ENCODE data around the gene MTA3. TPM values are rescaled to one million over a fixed set of nuclear protein-coding genes. Genes with fewer than 3 reads are reported as not detected.

Gene MTA3
- total and polyA plus RNA-seq, 2 of the 8 experiments (the other 6 are each of a cell fraction or from before 2014, with no cell fraction given) = 125 to 184 TPM

DNA sequence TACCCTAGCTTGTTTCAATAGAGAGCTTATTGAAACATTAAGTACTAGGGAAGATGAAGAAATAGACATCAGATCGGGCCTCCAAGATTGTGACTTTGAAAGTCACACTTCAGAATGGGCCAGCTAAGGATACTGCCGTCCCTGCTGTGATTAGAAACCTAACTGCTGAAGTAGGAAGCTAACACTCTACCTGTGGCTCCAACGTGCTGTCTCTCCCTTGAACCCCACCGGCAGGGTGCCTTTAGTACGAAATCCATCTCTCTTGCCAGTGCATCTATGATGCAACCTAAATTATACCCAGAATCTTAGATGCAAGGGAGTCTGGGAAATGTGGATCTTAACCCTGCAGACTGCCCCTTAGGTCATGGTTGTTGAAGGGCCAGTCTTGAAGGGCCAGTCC is 116.9 kb downstream of the MTA3 start:
- H3K27me3 ChIP-seq (replicated peaks in 1 of 4; ENCODE audit: control insufficient read depth in 3 of 4, extremely low read depth in 1 of 4, insufficient read depth in 3 of 4, low read length in 3 of 4) = no peaks in the 10 kb centered on the region
- H4K91ac ChIP-seq (replicated peaks; ENCODE audit: insufficient read length, low read length) = no peak overlapping the region
- peaks cover 0 to 60% of the 10 kb centered on the region in 2 experiments; a peak in 2 of 4 replicates for H3K79me2 ChIP-seq (ENCODE audit: control insufficient read depth in 1 of 2, insufficient read depth in 2 of 2, low read length in 2 of 2)
- TF ChIP-seq SIX5 (IDR thresholded peaks at IDR 0.05; ENCODE audit: low read depth, low read length) (no peak), POLR2AphosphoS5 (IDR thresholded peaks at IDR 0.05; ENCODE audit: low read depth, low read length) (peak; percentile 55)
- CTCF ChIA-PET (ENCODE audit: partially characterized antibody) = interaction anchor here (1.1 to 1.2 kb wide), 2 partner anchors 10 to 21 kb away, joined by 3 read pairs; no protein-coding TSS in a partner anchor
- H2BK120ac ChIP-seq (replicated peaks; ENCODE audit: low read depth, low read length) = no peak overlapping the region
- no peak overlapping the region for H3K56ac ChIP-seq (replicated peaks; ENCODE audit: insufficient read length, low read depth, low read length)
- no peak overlapping the region for H3K4me3 ChIP-seq (ENCODE audit: extremely low read depth in 1 of 4, insufficient read depth in 2 of 4, low read depth in 3 of 4, low read length in 4 of 4)
- H3K27ac ChIP-seq (ENCODE audit: low read depth, low read length) = no peak overlapping the region
- no peak overlapping the region for H3K4me2 ChIP-seq (ENCODE audit: insufficient read depth in 1 of 2, low read depth in 2 of 2, low read length in 2 of 2)
- no peak overlapping the region for H2BK5ac ChIP-seq (ENCODE audit: low read depth, low read length)
- H3K18ac ChIP-seq (ENCODE audit: extremely low read depth, low read length) = no peak overlapping the region
- no peaks in the 10 kb centered on the region for H3K23me2 ChIP-seq (ENCODE audit: low read depth, low read length)
- H3K23ac ChIP-seq (ENCODE audit: insufficient read length) = no peak overlapping the region
- DNase-seq (ENCODE audit: low read depth in 1 of 2, low spot score in 2 of 2) (no peak), FAIRE-seq (no peak)
- POLR2A ChIA-PET (ENCODE audit: partially characterized antibody) = interaction anchor here (1.7 kb wide), 1 partner anchor 11 kb away, joined by 4 read pairs; no protein-coding TSS in a partner anchor
- peaks cover 4 to 47% (median 12%) of the 10 kb centered on the region in 4 experiments; a peak in 6 of 8 replicates for H3K36me3 ChIP-seq (ENCODE audit: control insufficient read depth in 2 of 4, insufficient read depth in 4 of 4, low read length in 3 of 4)
- no peak overlapping the region for H3K9ac ChIP-seq (replicated peaks in 1 of 4; ENCODE audit: extremely low read depth in 1 of 4, low read depth in 3 of 4, low read length in 3 of 4)
- H4K8ac ChIP-seq (ENCODE audit: extremely low read depth, insufficient read depth, low read length) = no peak overlapping the region
- no peak overlapping the region for H2BK15ac ChIP-seq (ENCODE audit: low read length)
- WGBS, 2 experiments (ENCODE audit: extremely low coverage in 1 of 2, insufficient coverage in 1 of 2, insufficient read length in 1 of 2, insufficient replicate concordance in 2 of 2, low coverage in 1 of 2, low lambda C conversion rate in 2 of 2, missing lambda C conversion rate in 1 of 2) = 78% methylated on average over 5 of the region's 5 CpGs; no CpG with 5 or more reads in 1 of the 2 experiments
- H3K14ac ChIP-seq (ENCODE audit: insufficient read length) = no peak overlapping the region
- H4K20me1 ChIP-seq (replicated peaks in 1 of 2; ENCODE audit: control insufficient read depth in 1 of 2, insufficient read depth in 2 of 2, low read length in 2 of 2) = peaks cover 0 to 5% of the 10 kb centered on the region in 2 experiments
- H3K4ac ChIP-seq (replicated peaks; ENCODE audit: insufficient read length, low read depth, low read length) = no peak overlapping the region
- no peak overlapping the region for H2AFZ ChIP-seq (ENCODE audit: low read length)
- H2BK12ac ChIP-seq (ENCODE audit: low read depth, low read length) = no peak overlapping the region
- peaks cover 0 to 5% (median 0%) of the 10 kb centered on the region in 4 experiments; a peak in 1 of 7 replicates for H3K4me1 ChIP-seq (replicated peaks in 1 of 4; ENCODE audit: control insufficient read depth in 3 of 4, insufficient read depth in 4 of 4, low read length in 3 of 4)
- H2BK20ac ChIP-seq (ENCODE audit: low read length) = no peak overlapping the region
- H4K5ac ChIP-seq (ENCODE audit: insufficient read length, low read depth, low read length) = no peak overlapping the region
- H3K79me1 ChIP-seq (ENCODE audit: low read depth, low read length) = peaks cover 3% of the 10 kb centered on the region; the same call in 1 of the 2 replicates
- no peak overlapping the region for H2AK5ac ChIP-seq (ENCODE audit: low read depth, low read length)
- H3K9me3 ChIP-seq (ENCODE audit: insufficient read depth in 2 of 2, low read depth in 1 of 2, low read length in 1 of 2) = no peaks in the 10 kb centered on the region

Data from H1 (cell line).